GM10248 (cell line): ENCODE results near the gene POU3F1.

Experiments
- CTCF ChIA-PET: fragments of 300-600 bp; sonication (Branson Sonifier 250); formaldehyde crosslinking; extraction: SDS; loops from one replicate; lab custom pipeline; 2021; ENCODE audit warnings: antibody characterized with exemption; lab: Yijun Ruan, JAX
- POLR2A ChIA-PET: fragments of 350-650 bp; sonication (Branson Sonifier 250); formaldehyde crosslinking; extraction: SDS; loops from one replicate; lab custom pipeline; 2020; ENCODE audit warnings: antibody characterized with exemption; lab: Yijun Ruan, JAX
- DNase-seq: peaks from one replicate; pipeline ENCODE4 v3.0.0; 2012; ENCODE audit errors: extremely low spot score
- TF ChIP-seq, protein P1 (sequence below): IDR thresholded peaks from 2 replicates; pipeline ENCODE4 v1.5.1; 2012; ENCODE audit warnings: mild to moderate bottlenecking, low read depth; ENCODE audit errors: extremely low read depth, missing control alignments, control extremely low read depth

POU3F1 gene

DNA sequence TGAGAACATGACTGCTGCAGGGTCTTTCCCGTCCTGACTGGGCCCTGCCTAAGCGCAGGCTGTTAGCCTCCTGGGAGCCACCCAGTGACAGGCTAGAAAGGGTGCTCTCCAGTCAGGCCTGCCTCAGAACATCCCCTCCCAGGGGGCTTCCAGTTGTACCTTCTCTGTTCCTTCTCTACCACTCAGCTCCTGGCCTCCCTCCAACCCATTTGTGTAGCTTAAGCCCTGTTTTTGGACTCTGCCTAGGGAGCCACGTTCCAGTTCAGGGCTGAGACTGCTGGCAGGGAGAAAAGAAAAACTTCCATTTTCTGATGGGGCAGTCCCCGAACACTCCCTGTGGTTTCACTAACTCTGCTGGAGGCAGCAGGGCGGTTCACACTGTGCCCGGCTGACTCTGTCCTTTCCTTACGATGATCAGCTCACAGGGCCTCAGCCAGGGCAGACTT is 15.3 kb upstream of the POU3F1 start:
- POLR2A ChIA-PET = no interaction called here
- peak; percentile 75 for DNase-seq
- CTCF ChIA-PET = interaction anchor here (0.7 to 7.9 kb wide), 7 partner anchors 8 to 526 kb away, joined by 3 to 68 read pairs (median 4); no protein-coding TSS in a partner anchor
- TF ChIP-seq, protein P1, sequence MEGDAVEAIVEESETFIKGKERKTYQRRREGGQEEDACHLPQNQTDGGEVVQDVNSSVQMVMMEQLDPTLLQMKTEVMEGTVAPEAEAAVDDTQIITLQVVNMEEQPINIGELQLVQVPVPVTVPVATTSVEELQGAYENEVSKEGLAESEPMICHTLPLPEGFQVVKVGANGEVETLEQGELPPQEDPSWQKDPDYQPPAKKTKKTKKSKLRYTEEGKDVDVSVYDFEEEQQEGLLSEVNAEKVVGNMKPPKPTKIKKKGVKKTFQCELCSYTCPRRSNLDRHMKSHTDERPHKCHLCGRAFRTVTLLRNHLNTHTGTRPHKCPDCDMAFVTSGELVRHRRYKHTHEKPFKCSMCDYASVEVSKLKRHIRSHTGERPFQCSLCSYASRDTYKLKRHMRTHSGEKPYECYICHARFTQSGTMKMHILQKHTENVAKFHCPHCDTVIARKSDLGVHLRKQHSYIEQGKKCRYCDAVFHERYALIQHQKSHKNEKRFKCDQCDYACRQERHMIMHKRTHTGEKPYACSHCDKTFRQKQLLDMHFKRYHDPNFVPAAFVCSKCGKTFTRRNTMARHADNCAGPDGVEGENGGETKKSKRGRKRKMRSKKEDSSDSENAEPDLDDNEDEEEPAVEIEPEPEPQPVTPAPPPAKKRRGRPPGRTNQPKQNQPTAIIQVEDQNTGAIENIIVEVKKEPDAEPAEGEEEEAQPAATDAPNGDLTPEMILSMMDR = no peak

GRCh38 chr1:38061290-38061689 is 14.7 kb upstream of the POU3F1 start:
- TF ChIP-seq, protein P1 = no peak
- DNase-seq = no peak
- CTCF ChIA-PET = interaction anchor here (0.7 to 7.9 kb wide), 7 partner anchors 8 to 526 kb away, joined by 3 to 68 read pairs (median 4); no protein-coding TSS in a partner anchor
- POLR2A ChIA-PET = no interaction called here

DNA sequence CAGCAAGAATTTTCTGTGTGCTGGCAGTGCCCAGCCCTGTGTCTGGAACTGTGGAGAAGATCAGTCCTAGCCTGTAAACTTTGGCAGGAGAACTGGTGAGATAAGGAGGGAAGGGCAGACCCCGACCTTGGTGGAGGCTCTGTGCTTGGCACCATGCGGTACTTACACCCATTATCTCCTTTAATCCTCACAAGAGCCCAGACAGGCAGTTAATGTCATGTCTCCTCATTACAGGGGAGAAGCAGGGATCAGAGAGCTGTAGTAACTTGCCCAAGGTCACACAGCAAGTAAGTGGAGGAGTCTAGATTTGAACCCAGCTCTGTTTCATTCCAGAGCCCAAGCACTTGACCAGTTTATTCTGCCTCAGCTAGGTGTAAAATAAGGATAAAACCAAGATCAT is 13.9 kb upstream of the POU3F1 start:
- no peak for DNase-seq
- TF ChIP-seq, protein P1 = no peak
- ChIA-PET POLR2A (no interaction called here), CTCF (interaction anchor here (0.9 to 7.9 kb wide), 5 partner anchors 12 to 102 kb away, joined by 3 to 68 read pairs (median 3); no protein-coding TSS in a partner anchor)

DNA sequence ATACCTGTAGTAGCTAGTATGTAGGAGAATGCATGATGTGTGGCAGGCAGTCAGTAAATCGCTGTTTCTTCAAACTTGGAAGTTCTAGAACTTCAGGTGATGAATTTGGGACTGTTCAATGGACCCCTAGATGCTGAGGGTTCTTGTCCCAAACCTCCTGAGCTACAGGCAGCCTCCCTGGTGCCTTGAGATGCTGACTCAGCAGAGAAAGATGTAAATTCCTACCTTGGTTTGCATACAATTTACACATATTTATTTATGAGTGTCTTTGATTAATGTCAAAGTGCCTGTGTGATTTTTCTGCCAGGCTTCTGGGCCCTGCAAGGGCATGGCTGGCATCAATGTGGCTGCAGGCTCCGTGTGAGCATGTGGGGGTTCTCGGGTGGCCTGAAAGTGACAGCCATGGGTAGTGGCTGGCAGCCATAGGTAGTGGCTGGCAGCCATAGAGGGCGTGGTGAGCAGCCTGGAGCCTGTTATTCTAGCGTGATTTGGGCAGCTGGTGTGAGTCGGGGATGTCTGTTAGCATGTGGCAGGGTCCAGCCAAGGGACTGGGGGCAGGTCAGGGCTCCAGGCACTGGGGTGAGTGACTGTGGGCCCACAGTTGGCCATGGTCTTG is 13.2 kb upstream of the POU3F1 start:
- TF ChIP-seq, protein P1 = no peak
- POLR2A ChIA-PET = no interaction called here
- CTCF ChIA-PET = interaction anchor here (1.0 to 7.9 kb wide), 3 partner anchors 12 to 86 kb away, joined by 3 to 68 read pairs (median 3); no protein-coding TSS in a partner anchor
- no peak for DNase-seq

DNA sequence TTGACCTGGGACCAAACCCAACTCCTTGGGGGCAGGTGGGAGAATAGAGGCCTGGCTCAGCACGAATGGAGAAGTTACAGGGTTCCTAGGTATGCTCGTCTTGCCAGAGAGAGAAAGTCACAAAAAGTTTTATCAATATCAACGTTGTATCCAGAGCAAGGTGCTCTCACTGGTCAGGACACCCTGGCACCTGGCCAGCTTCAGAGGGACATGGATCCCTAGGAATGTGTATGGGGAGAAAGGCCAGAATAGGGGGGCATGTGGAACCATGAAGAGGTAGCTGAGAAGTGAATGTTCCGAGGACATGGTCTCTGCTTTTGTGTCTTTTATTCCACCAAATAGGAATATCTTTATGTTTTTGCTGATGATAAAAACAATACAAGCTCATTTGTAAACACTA is 9.4 kb upstream of the POU3F1 start:
- POLR2A ChIA-PET = no interaction called here
- DNase-seq = no peak
- TF ChIP-seq, protein P1 = no peak
- CTCF ChIA-PET = interaction anchor here (1.1 to 1.9 kb wide), 3 partner anchors 11 to 29 kb away, joined by 3 to 8 read pairs (median 4); no protein-coding TSS in a partner anchor

- DNase-seq = no peak
- TF ChIP-seq, protein P1 = no peak
- POLR2A ChIA-PET = no interaction called here
- CTCF ChIA-PET = interaction anchor here (1.1 to 2.9 kb wide), 3 partner anchors 16 to 28 kb away, joined by 4 to 22 read pairs (median 8); no protein-coding TSS in a partner anchor
Measured at GRCh38 chr1:38055398-38055797, 8.8 kb upstream of the POU3F1 start.
